ENCODE data around the gene PHAX.
"Not testable (repeated sequence)": the region's sequence is repeated elsewhere in the genome, so short reads cannot be mapped to it uniquely, and the experiment has no call there.

The PHAX gene

GRCh38 chr5:126600631-126601511 is at the start of gene PHAX:
Gene PHAX (plus strand): TSS chr5:126600947. CDS start chr5:126600963, 16 bp downstream.
- DNase-seq (ENCODE audit: low read depth in 2 of 2) = peak; percentile 40 to 55

DNA sequence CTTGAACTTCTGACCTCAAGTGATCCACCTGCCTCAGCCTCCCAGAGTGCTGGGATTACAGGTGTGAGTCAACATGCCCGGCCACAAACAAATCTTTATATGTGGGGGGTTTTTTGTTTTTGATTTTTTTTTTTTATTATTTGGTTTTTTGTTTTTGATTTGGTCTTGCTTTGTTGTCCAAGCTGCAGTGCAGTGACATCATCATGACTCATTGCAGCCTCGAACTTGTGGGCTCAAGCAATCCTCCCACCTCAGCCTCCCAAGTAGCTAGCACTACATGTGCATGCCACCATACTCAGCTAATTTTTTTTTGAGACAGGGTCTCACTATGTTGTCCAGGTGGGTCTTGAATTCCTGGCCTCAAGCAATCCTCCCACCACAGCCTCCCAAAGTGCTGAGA is 48.1 kb upstream of the PHAX start:
- DNase-seq (ENCODE audit: low read depth in 2 of 2) = no peak

- DNase-seq (ENCODE audit: low read depth in 2 of 2) = not testable (repeated sequence)
Measured at GRCh38 chr5:126555101-126555500, 45.6 kb upstream of the PHAX start.

DNA sequence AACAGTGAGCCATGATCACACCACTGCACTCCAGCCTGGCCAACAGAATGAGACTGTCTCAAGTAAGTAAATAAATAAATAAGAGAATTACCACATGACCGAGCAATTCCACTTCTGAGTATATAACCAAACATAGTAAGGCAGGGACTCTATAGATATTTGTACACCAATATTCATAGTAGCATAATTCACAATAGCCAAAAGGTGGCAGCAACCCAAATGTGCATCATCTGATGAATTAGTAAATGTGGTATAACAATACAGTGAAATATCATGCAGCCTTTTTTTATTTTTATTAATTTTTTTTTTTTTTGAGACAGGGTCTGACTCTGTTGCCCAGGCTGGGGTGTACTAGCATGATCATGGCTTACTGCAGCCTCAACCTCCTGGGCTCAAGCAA is 38.8 kb upstream of the PHAX start:
- no peak for DNase-seq (ENCODE audit: low read depth in 2 of 2)

DNA sequence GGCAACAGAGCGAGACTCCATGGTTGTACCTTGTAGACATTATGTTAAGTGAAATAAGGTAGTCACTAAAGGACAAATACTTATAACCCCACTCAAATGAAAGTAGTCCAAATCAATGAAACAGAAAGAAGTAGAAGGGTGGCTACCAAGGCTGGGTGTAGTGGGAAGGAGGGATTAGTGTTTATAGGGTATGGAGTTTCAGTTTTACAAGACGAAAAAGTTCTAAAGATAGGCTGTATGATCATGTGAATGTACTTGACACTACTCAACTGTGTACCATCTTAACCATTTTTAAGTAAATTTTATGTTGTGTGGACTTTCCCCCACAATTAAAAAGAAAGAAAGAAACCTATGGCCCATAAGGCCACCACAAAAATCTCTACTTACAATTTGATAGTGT is 37.9 kb upstream of the PHAX start:
- no peak for DNase-seq (ENCODE audit: low read depth in 2 of 2)

DNA sequence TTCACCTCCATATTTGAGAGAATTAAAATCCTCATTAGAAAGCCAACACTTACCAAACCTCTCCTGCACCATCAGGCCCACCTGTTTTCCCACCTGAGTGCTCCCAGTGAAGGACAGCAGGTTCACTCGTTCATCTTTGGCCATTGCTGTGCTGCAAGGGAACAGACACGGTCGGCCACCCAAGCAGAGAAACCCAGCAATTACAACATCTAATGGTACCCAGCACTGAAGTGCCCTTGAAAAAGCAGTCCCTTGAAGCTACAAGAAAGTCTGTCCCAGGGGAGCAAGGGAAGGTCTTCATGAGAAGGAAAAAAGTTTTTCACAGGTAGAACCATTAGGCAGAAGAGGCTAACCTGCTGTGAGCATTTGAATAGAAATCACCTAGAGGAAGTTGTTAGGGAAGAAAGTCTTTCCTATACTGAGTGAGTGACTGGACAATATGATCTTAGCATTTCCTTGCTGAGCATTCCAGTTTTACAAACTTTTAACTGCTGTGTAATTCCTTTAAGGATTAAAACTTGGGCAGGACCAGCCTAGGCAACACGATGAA is 32.5 kb upstream of the PHAX start:
- no peak for DNase-seq (ENCODE audit: low read depth in 2 of 2)

DNA sequence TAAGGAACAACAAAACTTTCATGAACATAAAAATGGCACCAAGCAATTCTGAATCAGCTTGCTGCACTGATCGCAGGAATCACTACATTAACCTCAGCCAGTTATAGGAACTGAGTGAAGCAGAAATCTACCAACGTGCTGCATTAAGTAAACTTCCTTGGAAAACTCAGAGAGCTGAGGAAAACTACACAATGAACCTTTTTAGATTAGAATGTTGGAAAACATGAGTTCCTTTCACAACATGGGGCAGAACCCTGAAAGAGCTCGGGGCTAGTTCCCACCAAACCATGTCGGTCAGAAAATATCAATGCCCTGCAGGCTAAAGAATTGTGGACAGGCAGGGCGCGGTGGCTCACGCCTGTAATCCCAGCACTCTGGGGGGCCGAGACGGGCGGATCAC is 25.1 kb upstream of the PHAX start:
- no peak for DNase-seq (ENCODE audit: low read depth in 2 of 2)

DNA sequence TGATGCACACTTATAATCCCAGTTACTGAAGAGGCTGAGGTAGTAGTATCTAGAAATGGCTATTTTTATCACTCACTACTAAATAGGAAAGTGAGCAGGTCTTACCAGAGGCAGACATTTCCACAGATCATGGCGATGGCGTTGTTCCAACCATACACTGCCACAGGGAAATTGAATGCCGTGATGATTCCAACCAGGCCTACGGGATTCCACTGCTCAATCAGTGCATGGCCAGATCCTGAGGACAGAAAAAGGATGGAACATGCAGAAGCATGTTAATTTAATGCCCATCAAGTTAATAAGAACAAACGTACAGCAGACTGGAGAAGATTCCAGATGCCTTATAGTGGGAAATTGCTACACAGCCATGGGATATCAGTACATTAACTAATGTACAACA is 23.8 kb upstream of the PHAX start:
- DNase-seq (ENCODE audit: low read depth in 2 of 2) = no peak

GRCh38 chr5:126577415-126577814 is 23.3 kb upstream of the PHAX start:
- DNase-seq (ENCODE audit: low read depth in 2 of 2) = no peak

GRCh38 chr5:126579716-126580115 is 21.0 kb upstream of the PHAX start:
- no peak for DNase-seq (ENCODE audit: low read depth in 2 of 2)

DNA sequence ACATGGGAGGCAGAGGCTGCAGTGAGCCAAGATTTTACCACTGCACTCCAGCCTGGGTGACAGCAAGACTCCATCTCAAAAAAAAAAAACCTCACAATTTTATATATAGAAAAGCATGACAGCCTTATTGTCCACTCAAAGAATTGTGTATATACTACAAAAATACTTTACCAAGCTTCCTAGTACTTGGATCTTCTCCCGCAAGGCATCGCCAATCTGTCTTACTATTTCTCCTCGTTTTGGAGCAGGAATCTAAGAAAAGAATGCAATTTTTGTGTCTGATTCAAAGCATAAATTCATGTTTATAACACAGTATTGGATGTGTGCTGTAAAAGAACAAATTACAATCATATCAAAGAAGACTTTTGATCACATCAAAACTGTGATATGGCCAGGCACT is 17.0 kb upstream of the PHAX start:
- no peak for DNase-seq (ENCODE audit: low read depth in 2 of 2)

DNA sequence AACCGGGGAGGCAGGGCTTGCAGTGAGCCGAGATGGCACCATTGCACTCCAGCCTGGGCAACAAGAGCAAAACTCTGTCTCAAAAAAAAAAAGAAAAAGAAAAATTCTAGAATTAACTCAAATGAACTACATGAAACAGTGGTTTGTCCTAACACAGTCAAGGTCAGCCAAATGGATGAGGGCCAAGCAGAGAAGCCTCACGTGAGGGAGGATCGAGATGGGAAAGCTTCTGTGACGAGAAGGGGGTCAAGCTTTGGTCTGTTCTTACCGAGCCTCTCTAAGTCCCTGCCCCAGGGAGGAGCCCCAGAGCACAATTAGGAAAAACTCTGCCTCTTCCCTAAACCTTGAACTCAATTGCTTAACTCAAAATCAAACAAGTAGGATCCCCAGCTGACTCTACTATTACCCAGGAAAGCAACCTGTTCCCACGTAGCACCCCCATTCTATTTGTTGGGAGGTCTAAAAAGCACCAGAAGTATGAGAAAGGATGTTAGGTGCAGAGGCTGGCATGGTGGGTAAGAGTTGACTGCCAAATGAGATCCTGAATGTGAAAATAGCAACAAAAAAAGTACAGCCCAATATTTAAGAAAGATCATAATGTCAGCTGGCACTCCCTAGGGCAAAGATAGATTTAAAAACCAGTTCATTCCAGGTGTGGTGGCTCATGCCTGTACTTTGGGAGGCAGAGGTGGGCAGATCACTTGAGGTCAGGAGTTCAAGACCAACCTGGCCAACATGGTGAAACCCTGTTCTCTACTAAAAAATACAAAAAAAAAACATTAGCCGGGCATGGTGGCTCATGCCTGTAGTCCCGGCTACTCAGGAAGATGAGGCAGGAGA is 13.0 kb upstream of the PHAX start:
- DNase-seq (ENCODE audit: low read depth in 2 of 2) = no peak

- no peak for DNase-seq (ENCODE audit: low read depth in 2 of 2)
Measured at GRCh38 chr5:126589536-126590297, 11.0 kb upstream of the PHAX start.

DNA sequence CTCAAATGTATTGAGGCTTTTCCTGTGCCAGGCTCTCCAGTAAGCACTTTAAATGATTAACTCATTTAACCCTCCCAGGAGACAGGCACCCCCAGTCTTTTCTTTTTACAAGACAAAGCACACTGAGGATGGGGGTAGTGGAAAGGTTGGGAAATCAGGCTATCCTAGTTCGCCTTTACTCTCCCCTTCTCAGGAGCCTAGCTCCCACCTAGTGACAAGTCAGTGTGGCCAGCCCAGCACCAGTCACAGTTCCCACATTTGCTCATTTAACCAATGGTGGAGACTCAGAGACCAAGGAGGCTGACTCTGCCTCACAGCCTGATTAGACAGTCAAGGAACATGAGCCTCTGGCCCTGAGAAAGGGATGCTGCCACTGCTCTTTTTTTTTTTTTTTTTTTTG is 9.2 kb upstream of the PHAX start:
- DNase-seq (ENCODE audit: low read depth in 2 of 2) = no peak

DNA sequence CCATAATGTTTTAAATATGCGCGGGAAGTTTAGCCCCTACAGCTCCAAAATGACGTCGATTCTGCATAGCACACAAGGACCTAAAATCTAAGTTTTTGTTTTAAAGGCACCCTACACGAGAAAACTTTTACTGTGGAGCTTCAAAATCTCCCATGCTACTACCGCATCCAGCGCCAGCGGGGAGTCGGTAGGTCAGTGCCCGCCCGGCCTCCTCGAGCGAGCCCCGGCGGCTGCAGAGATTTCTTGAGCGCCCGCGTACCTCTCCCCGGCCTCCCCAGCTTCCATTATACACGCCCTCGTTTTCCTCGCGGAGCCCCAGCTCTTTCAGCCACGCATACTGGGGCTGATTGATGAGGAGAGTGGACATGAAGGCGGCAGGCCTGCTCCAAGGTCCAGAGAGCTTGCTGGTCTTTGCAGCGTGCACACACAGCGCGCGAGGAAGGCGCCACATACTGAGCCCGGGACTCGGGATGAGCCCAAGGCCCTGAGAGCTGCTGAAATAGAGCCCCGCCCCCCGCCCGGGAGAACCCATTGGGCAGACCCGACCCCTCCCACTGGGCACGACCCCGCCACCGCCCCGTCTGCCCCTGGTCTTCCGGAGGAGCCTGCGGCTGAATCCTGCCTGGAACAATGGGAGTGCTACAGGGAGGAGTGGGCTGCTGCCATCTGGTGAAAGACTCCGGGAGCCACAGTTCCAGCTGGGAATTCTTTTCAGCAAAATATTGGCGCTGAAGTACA is 5.8 kb upstream of the PHAX start, which contains the start of gene ALDH7A1:
ALDH7A1 (minus strand) TSS at position 472 of the 738 bp plus-strand sequence; CDS start at position 451, 21 bp downstream.
- no peak for DNase-seq (ENCODE audit: low read depth in 2 of 2)

DNA sequence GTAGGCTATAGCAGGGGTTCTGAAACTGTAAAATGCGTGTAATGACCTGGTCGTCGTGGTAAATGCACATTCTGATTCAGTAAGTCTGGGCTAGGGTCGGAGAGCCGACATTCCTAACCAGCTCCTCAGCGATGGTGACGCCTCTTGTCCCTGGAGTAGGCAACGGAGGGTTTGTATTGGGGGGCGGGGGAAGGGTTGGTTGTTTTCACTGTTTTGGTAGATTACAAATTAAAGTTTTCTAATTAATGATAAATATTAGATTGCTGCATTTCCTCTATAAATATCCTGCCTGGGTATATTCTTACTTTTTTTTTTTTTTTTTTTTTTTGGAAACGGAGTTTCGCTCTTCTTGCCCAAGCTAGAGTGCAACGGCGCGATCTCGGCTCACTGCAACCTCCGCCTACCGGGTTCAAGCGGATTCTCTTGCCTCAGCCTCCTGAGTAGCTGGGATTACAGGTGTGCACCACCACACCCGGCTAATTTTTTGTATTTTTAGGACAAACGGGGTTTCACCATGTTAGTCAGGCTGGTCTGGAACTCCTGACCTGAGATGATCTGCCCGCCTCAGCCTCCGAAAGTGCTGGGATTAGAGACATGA is 5.2 kb upstream of the PHAX start:
- DNase-seq (ENCODE audit: low read depth in 2 of 2) = no peak

DNA sequence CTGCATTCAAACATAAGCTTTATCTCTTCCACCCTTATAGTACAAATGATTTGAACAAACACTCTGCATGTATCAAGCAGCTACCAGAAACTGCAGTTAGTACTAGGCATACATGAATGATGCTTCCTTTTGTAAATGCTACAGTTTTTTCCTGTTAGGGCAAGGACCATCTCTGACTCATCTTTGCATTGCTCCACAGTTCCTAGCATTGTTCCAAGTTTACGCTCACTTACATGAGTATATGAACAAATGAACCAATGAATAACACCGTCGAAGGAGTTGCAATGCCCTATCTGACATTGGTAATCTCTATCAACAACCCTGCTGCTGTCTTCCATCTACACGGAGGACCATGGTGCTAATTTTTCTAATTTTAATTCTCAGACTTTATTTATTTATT is 3.6 kb upstream of the PHAX start:
- no peak for DNase-seq (ENCODE audit: low read depth in 2 of 2)

DNA sequence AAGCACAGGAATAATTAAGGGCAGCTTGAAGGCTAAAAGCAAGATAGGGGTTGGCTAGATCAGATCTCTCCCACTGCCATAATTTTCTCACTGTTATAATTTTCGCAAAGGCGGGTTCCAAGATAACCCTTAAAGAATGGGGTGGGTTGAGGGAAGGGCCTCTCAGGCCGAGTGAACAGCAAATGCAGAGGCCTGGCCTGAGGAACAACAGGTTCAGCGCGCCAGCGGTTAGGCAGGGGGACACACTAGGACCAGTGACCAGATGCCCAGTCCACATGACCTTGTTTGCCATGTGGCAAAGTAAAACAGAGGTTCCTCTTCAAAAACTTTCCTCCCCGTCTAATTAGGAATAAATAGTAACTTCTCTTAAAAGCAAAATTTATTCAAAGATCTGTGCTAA is 1.2 kb upstream of the PHAX start:
- DNase-seq (ENCODE audit: low read depth in 2 of 2) = no peak

- not testable (repeated sequence) for DNase-seq (ENCODE audit: low read depth in 2 of 2)
Measured at GRCh38 chr5:126599971-126600630, 646 bp upstream of the PHAX start.

DNA sequence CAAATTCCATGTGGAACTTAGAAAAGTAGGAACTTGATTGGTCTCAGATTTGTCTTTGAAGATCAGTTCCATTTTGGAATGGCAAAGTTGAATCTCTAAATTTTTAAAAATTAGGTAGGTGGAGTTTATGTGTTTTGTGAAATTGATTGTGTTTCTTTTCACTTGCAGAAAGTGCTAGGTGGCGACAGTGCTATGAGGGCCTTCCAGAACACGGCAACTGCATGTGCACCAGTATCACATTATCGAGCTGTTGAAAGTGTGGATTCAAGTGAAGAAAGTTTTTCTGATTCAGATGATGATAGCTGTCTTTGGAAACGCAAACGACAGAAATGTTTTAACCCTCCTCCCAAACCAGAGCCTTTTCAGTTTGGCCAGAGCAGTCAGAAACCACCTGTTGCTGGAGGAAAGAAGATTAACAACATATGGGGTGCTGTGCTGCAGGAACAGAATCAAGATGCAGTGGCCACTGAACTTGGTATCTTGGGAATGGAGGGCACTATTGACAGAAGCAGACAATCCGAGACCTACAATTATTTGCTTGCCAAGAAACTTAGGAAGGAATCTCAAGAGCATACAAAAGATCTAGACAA is 2.8 kb downstream of the PHAX start:
- DNase-seq (ENCODE audit: low read depth in 2 of 2) = no peak
